Adrenal gland (tissue), 12 donors: ENCODE results near the gene FAM9C. TPM values are rescaled to one million over a fixed set of nuclear protein-coding genes. Genes with fewer than 3 reads are reported as not detected.
A peak's percentile ranks its signal among the peaks of the same experiment; 100 is the strongest.

Experiments
- DNase-seq, 7 donors: peaks; one replicate each; pipeline ENCODE4 v3.0.0-alpha.2; 2019 to 2020
- H3K27ac ChIP-seq, 5 donors: fragments of 200-600 bp; sonication (generic) in 4 of 5; 1 replicate in 3 of 5; 2 replicates in 2 of 5; pipeline versions ENCODE4 v1.5.1 to v1.8.0; 2016 to 2020; ENCODE audit warnings: mild to moderate bottlenecking in 1 of 5
- H3K27me3 ChIP-seq: fragments of 200-600 bp; 2 replicates; pipeline ENCODE4 v1.8.0; 2021
- H3K36me3 ChIP-seq, 2 donors: fragments of 200-600 bp; replicated peaks in 1 of 2; 1 replicate in 1 of 2; 2 replicates in 1 of 2; pipeline versions ENCODE4 v1.5.1 to v1.8.0; 2018 to 2022
- H3K4me1 ChIP-seq, 2 donors: fragments of 200-600 bp; replicated peaks in 1 of 2; 1 replicate in 1 of 2; 2 replicates in 1 of 2; pipeline versions ENCODE4 v1.5.1 to v1.8.0; 2018 to 2021
- H3K4me3 ChIP-seq, 4 donors: fragments of 200-600 bp; sonication (generic) in 3 of 4; one replicate each; pipeline ENCODE4 v1.5.1; 2016 to 2018
- H3K9me3 ChIP-seq, 3 donors: fragments of 200-600 bp; sonication (generic) in 1 of 3; replicated peaks in 1 of 3; 1 replicate in 2 of 3; 2 replicates in 1 of 3; pipeline versions ENCODE4 v1.5.1 to v1.8.0; 2016 to 2021
- CTCF ChIP-seq, 6 experiments: fragments of 450-650 bp in 4 of 6; fragments of 200-600 bp in 2 of 6; sonication (generic) in 1 of 6; IDR thresholded peaks; 1 replicate in 5 of 6; 2 replicates in 1 of 6; pipeline versions ENCODE4 v1.5.1 to v1.8.0; 2016 to 2021; ENCODE audit warnings: antibody characterized with exemption in 6 of 6, mild to moderate bottlenecking in 2 of 6, moderate library complexity in 1 of 6
- POLR2A ChIP-seq, 2 donors: fragments of 450-650 bp; IDR thresholded peaks; one replicate each; pipeline ENCODE4 v1.6.1; 2017; ENCODE audit warnings: antibody characterized with exemption in 2 of 2, mild to moderate bottlenecking in 2 of 2, moderate library complexity in 1 of 2
- WGBS, 4 donors: extraction: QIAGEN DNeasy Blood & Tissue Kit in 2 of 4; methylation state at CpG; one replicate each; pipeline versions ENCODE4 v1.1.5 to v1.1.7; 2013 to 2017; 5-methylcytosine and 5-hydroxymethylcytosine counted together
- intact Hi-C, 2 donors: fragments of 100-400 bp; cut with DNase I; formaldehyde crosslinking; loops; one replicate each; pipeline versions ENCODE4 v1.14.1 to v1.15.0; 2022 to 2023
- polyA plus RNA-seq, 3 donors: library from polyadenylated mRNA; stranded (reverse); fragments of 200-250 nt in 2 of 3; fragments of 350-450 nt in 1 of 3; fragmentation: Illumina TruSeq in 1 of 3; extraction: RNeasy Lipid Tissue Mini Kit (QIAGEN cat#74804) in 1 of 3; gene quantifications; one replicate each; pipeline ENCODE4 v1.2.3, GENCODE V29; 2013 to 2014
- total RNA-seq, 9 donors: library from RNA; depleted of rRNA in 4 of 9; stranded (reverse); fragments of >200 nt in 4 of 9; fragments of 120-200 nt in 1 of 9; fragmentation: NEBNext Ultra II Directional in 1 of 9; extraction: Animal tissue kit (Norgen Biotek cat#: 25700) in 1 of 9; gene quantifications; one replicate each; pipeline versions ENCODE4 v1.1.0 to v1.2.4, GENCODE V29; 2013 to 2023
- donor health status: healthy with polysubstance abuse.
- donor health status: Bipolar disorder and iron deficiency.
- donor health status: DM: yes; HTN: yes; CAD: no.
- donor health status: DM: no; HTN: no; CAD: no.
- donor health status: DM: no; HTN: no; CAD: no.
- donor health status: DM: yes; HTN: yes; CAD: no.

The FAM9C gene
- total and polyA plus RNA-seq, 12 donors = 0.03 to 0.14 TPM; not detected in 10

DNA sequence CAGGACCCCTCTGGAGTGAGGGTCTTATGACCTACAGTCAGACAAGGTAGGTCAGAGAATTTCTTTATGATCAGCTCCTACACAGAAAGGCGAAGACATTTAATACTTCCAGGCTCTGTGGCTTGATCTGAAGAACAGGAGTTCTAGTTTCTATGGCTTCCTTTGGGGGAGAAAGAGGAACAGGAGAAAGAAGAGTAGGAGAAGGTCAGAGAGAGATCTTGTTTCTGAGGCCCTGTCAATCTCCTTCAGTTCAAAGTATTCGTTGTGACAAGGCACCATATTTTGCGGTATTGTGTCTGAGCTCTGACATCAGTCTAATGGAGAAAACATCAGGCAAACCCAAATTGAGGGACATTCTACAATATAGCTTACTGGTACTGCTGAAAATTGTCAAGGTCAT lies 52.8 kb downstream of the FAM9C start:
- H3K36me3 ChIP-seq = no peaks in the 10 kb centered on the region
- DNase-seq = no peak
- 80 to 89% (median 85%) methylated on average over 3 of the region's 3 CpGs for WGBS, 4 donors
- no peaks in the 10 kb centered on the region for H3K9me3 ChIP-seq
- H3K27ac ChIP-seq = no peak overlapping the region
- no peaks in the 10 kb centered on the region for H3K27me3 ChIP-seq
- intact Hi-C loops = no loop called here
- peaks cover 0 to 15% of the 10 kb centered on the region in 2 donors for H3K4me1 ChIP-seq
- TF ChIP-seq CTCF (IDR thresholded peaks at IDR 0.05) (no peak), POLR2A (IDR thresholded peaks at IDR 0.05) (no peak)
- no peak overlapping the region for H3K4me3 ChIP-seq

DNA sequence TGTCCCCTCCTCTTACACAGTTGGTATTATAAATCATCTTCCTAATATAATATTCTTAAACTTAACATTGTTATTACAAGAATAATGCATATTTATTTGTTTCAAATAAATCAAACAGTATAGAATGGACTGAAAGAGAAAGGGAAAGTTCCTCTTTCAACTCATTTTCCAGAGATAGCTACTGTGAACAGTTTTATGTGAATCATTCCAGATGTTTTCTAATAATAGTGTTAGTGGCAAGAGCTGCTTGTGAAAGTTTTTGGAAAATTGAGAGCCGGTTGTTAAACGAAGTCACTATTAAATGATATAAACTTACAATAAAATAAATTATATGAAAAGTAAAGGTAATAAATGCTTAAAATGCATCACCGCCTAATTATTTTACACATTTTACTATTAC lies 55.0 kb downstream of the FAM9C start:
- Histone ChIP-seq H3K27me3 (no peaks in the 10 kb centered on the region), H3K4me1 (peaks cover 7 to 19% of the 10 kb centered on the region in 2 donors), H3K36me3 (no peaks in the 10 kb centered on the region), H3K27ac (no peak overlapping the region), H3K4me3 (no peak overlapping the region), H3K9me3 (no peaks in the 10 kb centered on the region)
- DNase-seq = no peak
- TF ChIP-seq POLR2A (IDR thresholded peaks at IDR 0.05) = no peak
- no peak for TF ChIP-seq CTCF (IDR thresholded peaks at IDR 0.05)
- intact Hi-C loops = no loop called here
- WGBS, 4 donors = 51 to 75% (median 65%) methylated on average over 3 of the region's 3 CpGs

GRCh38 chrX:12988797-12989196 lies 55.6 kb downstream of the FAM9C start:
- peak overlapping the region in 1 of 5 donors; percentile 58 for H3K27ac ChIP-seq

GRCh38 chrX:12987900-12988594 lies 56.4 kb downstream of the FAM9C start:
- Histone ChIP-seq H3K9me3 (no peaks in the 10 kb centered on the region), H3K36me3 (no peaks in the 10 kb centered on the region), H3K27me3 (no peaks in the 10 kb centered on the region), H3K4me1 (peaks cover 7 to 11% of the 10 kb centered on the region in 2 donors), H3K4me3 (no peak overlapping the region), H3K27ac (no peak overlapping the region)
- no peak for DNase-seq
- TF ChIP-seq CTCF (IDR thresholded peaks at IDR 0.05) (no peak), POLR2A (IDR thresholded peaks at IDR 0.05) (no peak)
- 81 to 97% (median 91%) methylated on average over 8 of the region's 8 CpGs for WGBS, 4 donors
- intact Hi-C loops = no loop called here

More at GRCh38 chrX:12988797-12989196, 55.6 kb downstream of the FAM9C start:
- H3K27me3 ChIP-seq = no peaks in the 10 kb centered on the region
- H3K4me1 ChIP-seq = peaks cover 7 to 18% of the 10 kb centered on the region in 2 donors
- TF ChIP-seq CTCF (IDR thresholded peaks at IDR 0.05) = no peak
- TF ChIP-seq POLR2A (IDR thresholded peaks at IDR 0.05) = no peak
- 18 to 71% (median 55%) methylated on average over 6 to 7 of the region's 7 CpGs for WGBS, 4 donors
- H3K4me3 ChIP-seq = peak overlapping the region in 1 of 4 donors; percentile 19
- H3K36me3 ChIP-seq = no peaks in the 10 kb centered on the region
- H3K9me3 ChIP-seq = no peaks in the 10 kb centered on the region
- intact Hi-C loops = no loop called here
- no peak for DNase-seq
